K562 (cell line): Measurements from ENCODE around the gene PSMA7. TPM values are rescaled to one million over a fixed set of nuclear protein-coding genes. Genes with fewer than 3 reads are reported as not detected.

Experiments
- ATAC-seq: fragments of 200-7000 bp; cut with Tn5 transposase; 3 replicates; pipeline ENCODE4 v1.9.1; 2020; ENCODE audit warnings: moderate library complexity
- BruUV-seq: library from RNA; stranded (reverse); fragments of 400-500 nt; replicated peaks from 2 replicates; lab custom pipeline; 2021; lab: Mats Ljungman, UMichigan
- CTCF ChIA-PET: fragments of 300-600 bp; formaldehyde crosslinking; extraction: SDS; loops from one replicate; lab custom pipeline; 2021; ENCODE audit warnings: low intra/inter-chr PET ratio; lab: Yijun Ruan, JAX
- POLR2A ChIA-PET: fragments of 300-600, 350-650 bp; sonication (Branson Sonifier 250); formaldehyde crosslinking; extraction: SDS; loops from one replicate; lab custom pipeline; 2021; ENCODE audit warnings: antibody characterized with exemption, inconsistent platforms; lab: Yijun Ruan, JAX
- DNase-seq, 4 experiments: peaks; one replicate each; pipeline versions ENCODE4 v3.0.0 to v3.0.0-alpha.2; 2011 to 2018; ENCODE audit warnings: low spot score in 3 of 4, mixed read lengths in 3 of 4; ENCODE audit errors: extremely low read depth in 1 of 4
- FAIRE-seq: peaks from 2 replicates; lab custom pipeline; 2011; peaks lifted over from hg19 to GRCh38; lab: Jason Lieb, UNC
- H2AFZ ChIP-seq: 2 replicates; pipeline ENCODE4 v1.6.0; 2011; ENCODE audit warnings: low read depth, low read length, control low read depth, inconsistent platforms
- H3K27ac ChIP-seq: fragments of 200-600 bp; 3 replicates; pipeline ENCODE4 v1.8.0; 2011; ENCODE audit warnings: low read depth, mild to moderate bottlenecking, control low read depth, inconsistent platforms, low read length, moderate library complexity, mixed read lengths; ENCODE audit errors: extremely low read depth
- H3K27me3 ChIP-seq, 2 experiments: fragments of 300-600 bp in 1 of 2; 2 replicates in 1 of 2; 3 replicates in 1 of 2; pipeline versions ENCODE4 v1.6.0 to v1.8.0; 2011; ENCODE audit warnings: inconsistent platforms in 2 of 2, low read length in 2 of 2, mild to moderate bottlenecking in 1 of 2, mixed read lengths in 1 of 2, moderate library complexity in 1 of 2; ENCODE audit not compliant: control insufficient read depth in 2 of 2, insufficient read depth in 2 of 2
- H3K36me3 ChIP-seq: fragments of 300-600 bp; 3 replicates; pipeline ENCODE4 v1.8.0; 2011; ENCODE audit warnings: mild to moderate bottlenecking, low read length, inconsistent platforms; ENCODE audit not compliant: control insufficient read depth, insufficient read depth
- H3K4me1 ChIP-seq, 2 experiments: fragments of 200-600 bp in 1 of 2; replicated peaks in 1 of 2; 2 replicates in 1 of 2; 3 replicates in 1 of 2; pipeline versions ENCODE4 v1.5.1 to v1.8.0; 2011; ENCODE audit warnings: inconsistent platforms in 2 of 2, low read length in 2 of 2, mild to moderate bottlenecking in 1 of 2, mixed read lengths in 1 of 2, moderate library complexity in 1 of 2; ENCODE audit not compliant: control insufficient read depth in 2 of 2, insufficient read depth in 2 of 2
- H3K4me2 ChIP-seq: 2 replicates; pipeline ENCODE4 v1.6.1; 2011; ENCODE audit warnings: low read length, control low read depth, inconsistent platforms, mixed read lengths; ENCODE audit not compliant: insufficient read depth
- H3K4me3 ChIP-seq: fragments of 200-600 bp; sonication (generic), shearing (Covaris generic); 2 replicates; pipeline ENCODE4 v1.5.1; 2016; ENCODE audit warnings: control low read depth, inconsistent platforms
- H3K79me2 ChIP-seq: fragments of 200-600 bp; 3 replicates; pipeline ENCODE4 v1.8.0; 2011; ENCODE audit warnings: low read length, inconsistent platforms; ENCODE audit not compliant: control insufficient read depth, insufficient read depth
- H3K9ac ChIP-seq, 2 experiments: 2 replicates each; pipeline versions ENCODE4 v1.6.0 to v1.6.1; 2011; ENCODE audit warnings: low read depth in 2 of 2, low read length in 2 of 2, control low read depth in 1 of 2, inconsistent platforms in 1 of 2, mild to moderate bottlenecking in 1 of 2, mixed read lengths in 1 of 2; ENCODE audit not compliant: insufficient read depth in 1 of 2
- H3K9me1 ChIP-seq: one replicate; pipeline ENCODE4 v1.6.0; 2011; ENCODE audit warnings: inconsistent platforms, mild to moderate bottlenecking, low read length, moderate library complexity; ENCODE audit not compliant: control insufficient read depth, insufficient read depth
- H3K9me3 ChIP-seq: replicated peaks from 2 replicates; pipeline ENCODE4 v1.5.1; 2011; ENCODE audit warnings: low read depth, low read length, inconsistent platforms; ENCODE audit not compliant: control insufficient read depth, insufficient read depth
- H4K20me1 ChIP-seq: replicated peaks from 2 replicates; pipeline ENCODE4 v1.6.1; 2011; ENCODE audit warnings: low read length, inconsistent platforms, mixed read lengths; ENCODE audit not compliant: control insufficient read depth, insufficient read depth
- ETS2 ChIP-seq: IDR thresholded peaks from 2 replicates; pipeline ENCODE4 v1.6.1; 2016; ENCODE audit warnings: borderline replicate concordance, missing genetic modification characterization, mild to moderate bottlenecking, moderate library complexity, missing compliant biosample characterization; ENCODE audit not compliant: poor library complexity, severe bottlenecking
- HDGF ChIP-seq: fragments of 450-650 bp; IDR thresholded peaks from 2 replicates; pipeline ENCODE4 v1.6.1; 2016
- HNRNPUL1 ChIP-seq: fragments of 200-400 bp; formaldehyde crosslinking; IDR thresholded peaks from 2 replicates; pipeline ENCODE4 v1.6.1; 2017; ENCODE audit warnings: low read length
- MAFG ChIP-seq: fragments of 450-650 bp; conservative IDR thresholded peaks from 2 replicates; pipeline ENCODE4 v1.6.1; 2016; ENCODE audit warnings: missing genetic modification characterization, missing compliant biosample characterization
- TOE1 ChIP-seq, 2 experiments: fragments of 450-650 bp in 1 of 2; sonication (generic) in 1 of 2; formaldehyde crosslinking in 1 of 2; IDR thresholded peaks; 2 replicates each; pipeline versions ENCODE4 v1.7.1 to v1.8.0; 2016 to 2022; ENCODE audit warnings: borderline replicate concordance in 2 of 2, mild to moderate bottlenecking in 2 of 2, antibody characterized with exemption in 1 of 2, inconsistent platforms in 1 of 2, low read depth in 1 of 2, missing genetic modification reagents in 1 of 2, moderate library complexity in 1 of 2
- USF2 ChIP-seq: sonication (generic); formaldehyde crosslinking; IDR thresholded peaks from 2 replicates; pipeline ENCODE4 v1.5.0; 2020; ENCODE audit warnings: missing genetic modification reagents
- WGBS: fragments of 100-300 bp; shearing (Covaris generic); methylation state at CpG from one replicate; pipeline ENCODE4 v1.1.6; 2016; ENCODE audit warnings: low coverage, mixed read lengths; ENCODE audit not compliant: insufficient coverage; ENCODE audit errors: missing lambda C conversion rate; 5-methylcytosine and 5-hydroxymethylcytosine counted together
- in situ Hi-C: fragments of 300-500 bp; cut with MboI; formaldehyde crosslinking; loops from 4 replicates; pipeline ENCODE4 v1.15.0; 2018; ENCODE audit warnings: inconsistent platforms, mixed read lengths
- intact Hi-C: fragments of 100-400 bp; cut with micrococcal nuclease; formaldehyde crosslinking; loops from 2 replicates; pipeline ENCODE4 v1.14.2; 2022
- polyA plus RNA-seq, 8 experiments: library from polyadenylated mRNA; depleted of rRNA in 4 of 8; stranded (reverse) in 5 of 8; unstranded in 3 of 8; fragments of >200 nt; fragmentation: Nextera tagmentation in 2 of 8; fragmentation: Illumina TruSeq in 1 of 8; extraction: Ambion mirVana in 2 of 8; extraction: Trizol in 1 of 8; gene quantifications; 2 replicates each; pipeline versions ENCODE4 v1.2.1 to v1.2.3, GENCODE V29; 2011 to 2014; ENCODE audit warnings: inconsistent platforms in 1 of 8, missing spikeins in 1 of 8
- total RNA-seq, 7 experiments: library from RNA; depleted of rRNA in 6 of 7; stranded (reverse); fragments of >200 nt in 6 of 7; fragmentation: Illumina TruSeq in 2 of 7; extraction: Trizol in 2 of 7; gene quantifications; 2 replicates each; pipeline versions ENCODE4 v1.2.1 to v1.2.3, GENCODE V29; 2011 to 2021; ENCODE audit warnings: low replicate concordance in 1 of 7
- TF ChIP-seq, protein P1 (sequence below): sonication (generic); formaldehyde crosslinking; IDR thresholded peaks from 2 replicates; pipeline ENCODE4 v1.8.1; 2023; ENCODE audit warnings: mild to moderate bottlenecking, missing genetic modification reagents
- TF ChIP-seq, protein P2 (sequence below): sonication (generic); formaldehyde crosslinking; IDR thresholded peaks from 2 replicates; pipeline ENCODE4 v1.8.1; 2023; ENCODE audit warnings: mild to moderate bottlenecking, missing genetic modification reagents, moderate library complexity
- TF ChIP-seq, protein P3 (sequence below): sonication (generic); formaldehyde crosslinking; IDR thresholded peaks from 2 replicates; pipeline ENCODE4 v1.4.0; 2020; ENCODE audit warnings: mild to moderate bottlenecking, missing genetic modification reagents
- TF ChIP-seq, protein P4 (sequence below): IDR thresholded peaks from 3 replicates; pipeline ENCODE4 v1.6.1; 2011; ENCODE audit warnings: borderline replicate concordance, mild to moderate bottlenecking, moderate library complexity; ENCODE audit not compliant: insufficient read length; ENCODE audit errors: extremely low read depth

The PSMA7 gene
- total and polyA plus RNA-seq, 9 of the 15 experiments (the other 6 are each of a cell fraction or from before 2014, with no cell fraction given): 257 to 510 (median 393) TPM

GRCh38 chr20:62116558-62117361 lies 26.4 kb downstream of the PSMA7 start:
- H3K9me3 ChIP-seq: no peaks in the 10 kb centered on the region; the same call in none of the 2 replicates
- H3K27me3 ChIP-seq: peaks cover 19 to 55% of the 10 kb centered on the region in 2 experiments
- H3K4me1 ChIP-seq: peaks cover 4 to 38% of the 10 kb centered on the region in 2 experiments; a peak in 4 of 5 replicates
- whole genome bisulfite sequencing: 37% methylated on average over 38 of the region's 38 CpGs
- no peaks in the 10 kb centered on the region for H4K20me1 ChIP-seq
- in situ Hi-C loops (no loop called here), intact Hi-C loops (no loop called here)
- no peak overlapping the region for H3K4me2 ChIP-seq
- H3K79me2 ChIP-seq: no peaks in the 10 kb centered on the region
- H3K9ac ChIP-seq: peak overlapping the region in 1 of 2 experiments; percentile 13; a peak in 1 of 4 replicates
- BruUV-seq: no TSS peak
- DNase-seq: no peak
- POLR2A ChIA-PET: interaction anchor here (0.6 kb wide), 1 partner anchor 19 kb away, joined by 3 read pairs; no protein-coding TSS in a partner anchor
- H3K4me3 ChIP-seq: no peak overlapping the region
- FAIRE-seq: no peak
- no peaks in the 10 kb centered on the region for H3K9me1 ChIP-seq
- H3K27ac ChIP-seq: no peak overlapping the region
- no peaks in the 10 kb centered on the region for H3K36me3 ChIP-seq
- CTCF ChIA-PET: no interaction called here
- ATAC-seq: no peak
- no peak overlapping the region for H2AFZ ChIP-seq
- no peak for TF ChIP-seq MAFG
- no peak for TF ChIP-seq HDGF
- TF ChIP-seq HNRNPUL1: no peak
- TF ChIP-seq, protein P1, sequence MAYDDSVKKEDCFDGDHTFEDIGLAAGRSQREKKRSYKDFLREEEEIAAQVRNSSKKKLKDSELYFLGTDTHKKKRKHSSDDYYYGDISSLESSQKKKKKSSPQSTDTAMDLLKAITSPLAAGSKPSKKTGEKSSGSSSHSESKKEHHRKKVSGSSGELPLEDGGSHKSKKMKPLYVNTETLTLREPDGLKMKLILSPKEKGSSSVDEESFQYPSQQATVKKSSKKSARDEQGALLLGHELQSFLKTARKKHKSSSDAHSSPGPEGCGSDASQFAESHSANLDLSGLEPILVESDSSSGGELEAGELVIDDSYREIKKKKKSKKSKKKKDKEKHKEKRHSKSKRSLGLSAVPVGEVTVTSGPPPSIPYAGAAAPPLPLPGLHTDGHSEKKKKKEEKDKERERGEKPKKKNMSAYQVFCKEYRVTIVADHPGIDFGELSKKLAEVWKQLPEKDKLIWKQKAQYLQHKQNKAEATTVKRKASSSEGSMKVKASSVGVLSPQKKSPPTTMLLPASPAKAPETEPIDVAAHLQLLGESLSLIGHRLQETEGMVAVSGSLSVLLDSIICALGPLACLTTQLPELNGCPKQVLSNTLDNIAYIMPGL (CRISPR knock-in tag): no peak
- TF ChIP-seq, protein P2, sequence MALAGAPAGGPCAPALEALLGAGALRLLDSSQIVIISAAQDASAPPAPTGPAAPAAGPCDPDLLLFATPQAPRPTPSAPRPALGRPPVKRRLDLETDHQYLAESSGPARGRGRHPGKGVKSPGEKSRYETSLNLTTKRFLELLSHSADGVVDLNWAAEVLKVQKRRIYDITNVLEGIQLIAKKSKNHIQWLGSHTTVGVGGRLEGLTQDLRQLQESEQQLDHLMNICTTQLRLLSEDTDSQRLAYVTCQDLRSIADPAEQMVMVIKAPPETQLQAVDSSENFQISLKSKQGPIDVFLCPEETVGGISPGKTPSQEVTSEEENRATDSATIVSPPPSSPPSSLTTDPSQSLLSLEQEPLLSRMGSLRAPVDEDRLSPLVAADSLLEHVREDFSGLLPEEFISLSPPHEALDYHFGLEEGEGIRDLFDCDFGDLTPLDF (CRISPR knock-in tag): no peak
- TF ChIP-seq, protein P3, sequence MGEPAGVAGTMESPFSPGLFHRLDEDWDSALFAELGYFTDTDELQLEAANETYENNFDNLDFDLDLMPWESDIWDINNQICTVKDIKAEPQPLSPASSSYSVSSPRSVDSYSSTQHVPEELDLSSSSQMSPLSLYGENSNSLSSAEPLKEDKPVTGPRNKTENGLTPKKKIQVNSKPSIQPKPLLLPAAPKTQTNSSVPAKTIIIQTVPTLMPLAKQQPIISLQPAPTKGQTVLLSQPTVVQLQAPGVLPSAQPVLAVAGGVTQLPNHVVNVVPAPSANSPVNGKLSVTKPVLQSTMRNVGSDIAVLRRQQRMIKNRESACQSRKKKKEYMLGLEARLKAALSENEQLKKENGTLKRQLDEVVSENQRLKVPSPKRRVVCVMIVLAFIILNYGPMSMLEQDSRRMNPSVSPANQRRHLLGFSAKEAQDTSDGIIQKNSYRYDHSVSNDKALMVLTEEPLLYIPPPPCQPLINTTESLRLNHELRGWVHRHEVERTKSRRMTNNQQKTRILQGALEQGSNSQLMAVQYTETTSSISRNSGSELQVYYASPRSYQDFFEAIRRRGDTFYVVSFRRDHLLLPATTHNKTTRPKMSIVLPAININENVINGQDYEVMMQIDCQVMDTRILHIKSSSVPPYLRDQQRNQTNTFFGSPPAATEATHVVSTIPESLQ: no peak
- TF ChIP-seq ETS2 (tag): no peak
- TF ChIP-seq USF2 (CRISPR knock-in tag): no peak
- TF ChIP-seq TOE1 (IDR thresholded peaks at IDR 0.05; ENCODE audit: borderline replicate concordance): no peak
- no peak for TF ChIP-seq TOE1 (CRISPR knock-in tag; IDR thresholded peaks at IDR 0.05; ENCODE audit: borderline replicate concordance, low read depth)
- TF ChIP-seq, protein P4, sequence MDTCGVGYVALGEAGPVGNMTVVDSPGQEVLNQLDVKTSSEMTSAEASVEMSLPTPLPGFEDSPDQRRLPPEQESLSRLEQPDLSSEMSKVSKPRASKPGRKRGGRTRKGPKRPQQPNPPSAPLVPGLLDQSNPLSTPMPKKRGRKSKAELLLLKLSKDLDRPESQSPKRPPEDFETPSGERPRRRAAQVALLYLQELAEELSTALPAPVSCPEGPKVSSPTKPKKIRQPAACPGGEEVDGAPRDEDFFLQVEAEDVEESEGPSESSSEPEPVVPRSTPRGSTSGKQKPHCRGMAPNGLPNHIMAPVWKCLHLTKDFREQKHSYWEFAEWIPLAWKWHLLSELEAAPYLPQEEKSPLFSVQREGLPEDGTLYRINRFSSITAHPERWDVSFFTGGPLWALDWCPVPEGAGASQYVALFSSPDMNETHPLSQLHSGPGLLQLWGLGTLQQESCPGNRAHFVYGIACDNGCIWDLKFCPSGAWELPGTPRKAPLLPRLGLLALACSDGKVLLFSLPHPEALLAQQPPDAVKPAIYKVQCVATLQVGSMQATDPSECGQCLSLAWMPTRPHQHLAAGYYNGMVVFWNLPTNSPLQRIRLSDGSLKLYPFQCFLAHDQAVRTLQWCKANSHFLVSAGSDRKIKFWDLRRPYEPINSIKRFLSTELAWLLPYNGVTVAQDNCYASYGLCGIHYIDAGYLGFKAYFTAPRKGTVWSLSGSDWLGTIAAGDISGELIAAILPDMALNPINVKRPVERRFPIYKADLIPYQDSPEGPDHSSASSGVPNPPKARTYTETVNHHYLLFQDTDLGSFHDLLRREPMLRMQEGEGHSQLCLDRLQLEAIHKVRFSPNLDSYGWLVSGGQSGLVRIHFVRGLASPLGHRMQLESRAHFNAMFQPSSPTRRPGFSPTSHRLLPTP: no peak
